Measurements from ENCODE around the gene PTPN1. TPM values are rescaled to one million over a fixed set of nuclear protein-coding genes. Genes with fewer than 3 reads are reported as not detected.

Gene PTPN1
- total RNA-seq, 2 experiments from 2014 or later: 17.1 to 25.1 TPM

DNA sequence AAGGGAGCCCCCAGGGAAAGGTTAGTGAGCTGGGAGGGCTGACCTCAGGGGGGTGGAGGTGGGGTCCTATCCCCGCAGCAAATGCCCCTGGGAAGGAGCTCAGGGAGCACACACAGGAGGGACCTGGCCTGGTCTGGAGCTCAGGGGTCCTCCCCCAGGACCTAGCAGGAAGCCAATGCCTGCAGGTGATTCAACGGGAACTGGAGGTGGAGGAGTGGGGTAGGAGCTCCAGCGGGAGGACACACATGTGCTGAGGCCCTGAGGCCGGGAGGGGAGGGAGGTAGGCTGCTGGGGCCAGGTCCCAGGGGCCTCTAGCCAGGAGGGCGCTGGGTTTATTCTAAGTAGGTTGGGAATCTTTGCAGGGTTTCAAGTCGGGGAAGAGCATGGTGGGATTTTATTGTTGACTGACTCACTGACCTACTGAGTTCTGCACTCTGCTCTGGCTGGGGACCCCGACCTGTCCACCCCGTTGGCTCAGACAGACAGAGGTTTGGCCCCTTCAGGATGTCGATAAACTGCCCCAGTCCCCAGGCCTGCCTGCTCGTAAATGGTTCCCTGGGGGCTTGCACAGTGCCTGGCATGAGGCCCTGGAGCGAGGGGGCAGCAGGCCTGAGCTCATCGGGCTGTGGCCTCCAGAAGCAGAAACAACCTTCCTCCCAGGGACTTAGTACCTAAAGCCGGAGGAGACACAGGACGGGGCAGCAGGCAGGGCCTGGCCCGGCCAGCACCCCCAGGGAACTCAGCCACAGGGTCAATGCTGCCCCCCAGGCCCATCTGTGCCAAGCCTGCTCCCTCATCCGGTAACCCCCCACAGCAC is 118.9 kb downstream of the PTPN1 start:
- H3K79me2 ChIP-seq (ENCODE audit: insufficient read depth, low read depth, low read length): no peaks in the 10 kb centered on the region
- H3K4me3 ChIP-seq (ENCODE audit: low read depth, low read length, poor library complexity, severe bottlenecking): no peak overlapping the region
- no peaks in the 10 kb centered on the region for H3K9me3 ChIP-seq (ENCODE audit: low read length)
- H4K20me1 ChIP-seq (ENCODE audit: insufficient read depth, low read length): no peaks in the 10 kb centered on the region
- ChIA-PET POLR2A (interaction anchor here (0.6 kb wide), 1 partner anchor 1477 kb away, joined by 5 read pairs; no protein-coding TSS in a partner anchor), CTCF (ENCODE audit: unreplicated experiment) (interaction anchor here (0.6 to 0.8 kb wide), 2 partner anchors 40 to 63 kb away, joined by 4 to 14 read pairs; no protein-coding TSS in a partner anchor)
- H3K4me2 ChIP-seq (ENCODE audit: low read length): peak overlapping the region; percentile 48
- no peaks in the 10 kb centered on the region for H3K9me2 ChIP-seq (ENCODE audit: insufficient read depth, low read length)
- H3K27ac ChIP-seq (ENCODE audit: low read depth, low read length, poor library complexity, severe bottlenecking): no peak overlapping the region
- DNase-seq (ENCODE audit: low spot score): no peak
- H2AFZ ChIP-seq (ENCODE audit: low read length): no peak overlapping the region
- intact Hi-C loops (cut with micrococcal nuclease; ENCODE audit: unreplicated experiment): loop anchor here (5.0 kb wide), 1 partner anchor 118 kb away; no protein-coding TSS in a partner anchor
- no peak for TF ChIP-seq EZH2phosphoT487 (IDR thresholded peaks at IDR 0.05; ENCODE audit: borderline replicate concordance, low read depth, low read length)
- TF ChIP-seq, protein P1, sequence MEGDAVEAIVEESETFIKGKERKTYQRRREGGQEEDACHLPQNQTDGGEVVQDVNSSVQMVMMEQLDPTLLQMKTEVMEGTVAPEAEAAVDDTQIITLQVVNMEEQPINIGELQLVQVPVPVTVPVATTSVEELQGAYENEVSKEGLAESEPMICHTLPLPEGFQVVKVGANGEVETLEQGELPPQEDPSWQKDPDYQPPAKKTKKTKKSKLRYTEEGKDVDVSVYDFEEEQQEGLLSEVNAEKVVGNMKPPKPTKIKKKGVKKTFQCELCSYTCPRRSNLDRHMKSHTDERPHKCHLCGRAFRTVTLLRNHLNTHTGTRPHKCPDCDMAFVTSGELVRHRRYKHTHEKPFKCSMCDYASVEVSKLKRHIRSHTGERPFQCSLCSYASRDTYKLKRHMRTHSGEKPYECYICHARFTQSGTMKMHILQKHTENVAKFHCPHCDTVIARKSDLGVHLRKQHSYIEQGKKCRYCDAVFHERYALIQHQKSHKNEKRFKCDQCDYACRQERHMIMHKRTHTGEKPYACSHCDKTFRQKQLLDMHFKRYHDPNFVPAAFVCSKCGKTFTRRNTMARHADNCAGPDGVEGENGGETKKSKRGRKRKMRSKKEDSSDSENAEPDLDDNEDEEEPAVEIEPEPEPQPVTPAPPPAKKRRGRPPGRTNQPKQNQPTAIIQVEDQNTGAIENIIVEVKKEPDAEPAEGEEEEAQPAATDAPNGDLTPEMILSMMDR (conservative IDR thresholded peaks at IDR 0.05; ENCODE audit: low read length): no peak
- BruUV-seq (replicated peaks): no TSS peak
- H3K4me1 ChIP-seq (ENCODE audit: insufficient read depth, low read length, poor library complexity, severe bottlenecking): peaks cover 35% of the 10 kb centered on the region
- no peaks in the 10 kb centered on the region for H3K36me3 ChIP-seq (ENCODE audit: insufficient read depth, low read length)

DNA sequence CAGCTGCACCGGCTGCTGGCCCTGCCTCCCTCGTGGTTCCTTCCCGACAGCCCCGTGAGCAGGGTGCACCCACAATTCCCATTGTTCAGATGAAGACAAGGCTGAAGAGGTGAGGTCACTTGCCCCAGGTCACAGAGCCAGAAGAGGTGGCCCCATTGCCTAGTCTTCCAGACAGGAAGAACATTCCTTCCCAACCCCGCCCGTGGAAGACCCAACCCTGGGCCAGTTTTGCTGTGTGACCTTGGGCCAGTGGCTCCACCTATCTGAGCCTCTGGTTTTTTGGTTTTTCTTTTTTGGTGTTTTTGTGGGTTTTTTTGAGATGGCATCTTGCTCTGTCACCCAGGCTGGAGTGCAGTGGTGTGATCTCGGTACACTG is 119.5 kb downstream of the PTPN1 start:
- ChIA-PET POLR2A (no interaction called here), CTCF (ENCODE audit: unreplicated experiment) (no interaction called here)
- H2AFZ ChIP-seq (ENCODE audit: low read length): no peak overlapping the region
- no peaks in the 10 kb centered on the region for H4K20me1 ChIP-seq (ENCODE audit: insufficient read depth, low read length)
- H3K79me2 ChIP-seq (ENCODE audit: insufficient read depth, low read depth, low read length): no peaks in the 10 kb centered on the region
- peaks cover 29% of the 10 kb centered on the region for H3K4me1 ChIP-seq (ENCODE audit: insufficient read depth, low read length, poor library complexity, severe bottlenecking)
- BruUV-seq (replicated peaks): no TSS peak
- no peaks in the 10 kb centered on the region for H3K36me3 ChIP-seq (ENCODE audit: insufficient read depth, low read length)
- no peak overlapping the region for H3K4me2 ChIP-seq (ENCODE audit: low read length)
- H3K4me3 ChIP-seq (ENCODE audit: low read depth, low read length, poor library complexity, severe bottlenecking): no peak overlapping the region
- no peak for DNase-seq (ENCODE audit: low spot score)
- TF ChIP-seq EZH2phosphoT487 (IDR thresholded peaks at IDR 0.05; ENCODE audit: borderline replicate concordance, low read depth, low read length): no peak
- TF ChIP-seq, protein P1 (conservative IDR thresholded peaks at IDR 0.05; ENCODE audit: low read length): no peak
- no peak overlapping the region for H3K27ac ChIP-seq (ENCODE audit: low read depth, low read length, poor library complexity, severe bottlenecking)
- H3K9me3 ChIP-seq (ENCODE audit: low read length): no peaks in the 10 kb centered on the region
- H3K9me2 ChIP-seq (ENCODE audit: insufficient read depth, low read length): no peaks in the 10 kb centered on the region
- intact Hi-C loops (cut with micrococcal nuclease; ENCODE audit: unreplicated experiment): loop anchor here (5.0 kb wide), 1 partner anchor 118 kb away; no protein-coding TSS in a partner anchor
